Activated CD4-positive, alpha-beta T cell treated with anti-CD3 and anti-CD28 coated beads for 36 hours (primary cell): Measurements from ENCODE around the gene SUPT5H. TPM values are rescaled to one million over a fixed set of nuclear protein-coding genes. Genes with fewer than 3 reads are reported as not detected.
A peak's percentile ranks its signal among the peaks of the same experiment; 100 is the strongest.
"Not testable (repeated sequence)": the region's sequence is repeated elsewhere in the genome, so short reads cannot be mapped to it uniquely, and the experiment has no call there.

Source experiments
- ATAC-seq: fragments of 200-7000 bp; cut with Tn5 transposase; one replicate; pipeline ENCODE4 v1.10.0; 2021; ENCODE audit warnings: mild to moderate bottlenecking, moderate library complexity
- CTCF ChIA-PET: fragments of 350-600 bp; sonication (Branson Sonifier 250); formaldehyde crosslinking; loops from one replicate; lab custom pipeline; 2021; ENCODE audit warnings: antibody characterized with exemption; lab: Charles Lee
- POLR2A ChIA-PET: fragments of 350-600 bp; sonication (Branson Sonifier 250); formaldehyde crosslinking; loops from one replicate; lab custom pipeline; 2021; ENCODE audit warnings: antibody characterized with exemption, inconsistent platforms; lab: Charles Lee
- DNase-seq: peaks from one replicate; pipeline ENCODE4 v3.0.0-alpha.2; 2020
- H3K27ac Mint-ChIP-seq: one replicate; pipeline ENCODE4 v1.8.0; 2021; ENCODE audit warnings: mixed read lengths
- H3K27me3 Mint-ChIP-seq: one replicate; pipeline ENCODE4 v1.8.0; 2021; ENCODE audit warnings: mixed read lengths
- H3K36me3 Mint-ChIP-seq: one replicate; pipeline ENCODE4 v1.8.0; 2021; ENCODE audit warnings: low read depth, mixed read lengths
- H3K4me1 Mint-ChIP-seq: one replicate; pipeline ENCODE4 v1.8.0; 2021; ENCODE audit warnings: mixed read lengths
- H3K4me3 Mint-ChIP-seq: one replicate; pipeline ENCODE4 v1.8.0; 2021; ENCODE audit warnings: mild to moderate bottlenecking, moderate library complexity, mixed read lengths
- H3K9me3 Mint-ChIP-seq: one replicate; pipeline ENCODE4 v1.8.0; 2021; ENCODE audit warnings: low read depth, mixed read lengths
- intact Hi-C, 2 experiments: fragments of 100-400 bp; cut with DNase I in 1 of 2; cut with micrococcal nuclease in 1 of 2; formaldehyde crosslinking; loops; one replicate each; pipeline versions ENCODE4 v1.14.2 to v1.15.1; 2022 to 2024; cut with DNase I, micrococcal nuclease
- total RNA-seq, 2 experiments: library from RNA; stranded (reverse); gene quantifications; one replicate each; pipeline ENCODE4 v1.2.3, GENCODE V29; 2021

SUPT5H gene
- total RNA-seq, 2 experiments from 2014 or later, result 157 to 165 TPM

DNA sequence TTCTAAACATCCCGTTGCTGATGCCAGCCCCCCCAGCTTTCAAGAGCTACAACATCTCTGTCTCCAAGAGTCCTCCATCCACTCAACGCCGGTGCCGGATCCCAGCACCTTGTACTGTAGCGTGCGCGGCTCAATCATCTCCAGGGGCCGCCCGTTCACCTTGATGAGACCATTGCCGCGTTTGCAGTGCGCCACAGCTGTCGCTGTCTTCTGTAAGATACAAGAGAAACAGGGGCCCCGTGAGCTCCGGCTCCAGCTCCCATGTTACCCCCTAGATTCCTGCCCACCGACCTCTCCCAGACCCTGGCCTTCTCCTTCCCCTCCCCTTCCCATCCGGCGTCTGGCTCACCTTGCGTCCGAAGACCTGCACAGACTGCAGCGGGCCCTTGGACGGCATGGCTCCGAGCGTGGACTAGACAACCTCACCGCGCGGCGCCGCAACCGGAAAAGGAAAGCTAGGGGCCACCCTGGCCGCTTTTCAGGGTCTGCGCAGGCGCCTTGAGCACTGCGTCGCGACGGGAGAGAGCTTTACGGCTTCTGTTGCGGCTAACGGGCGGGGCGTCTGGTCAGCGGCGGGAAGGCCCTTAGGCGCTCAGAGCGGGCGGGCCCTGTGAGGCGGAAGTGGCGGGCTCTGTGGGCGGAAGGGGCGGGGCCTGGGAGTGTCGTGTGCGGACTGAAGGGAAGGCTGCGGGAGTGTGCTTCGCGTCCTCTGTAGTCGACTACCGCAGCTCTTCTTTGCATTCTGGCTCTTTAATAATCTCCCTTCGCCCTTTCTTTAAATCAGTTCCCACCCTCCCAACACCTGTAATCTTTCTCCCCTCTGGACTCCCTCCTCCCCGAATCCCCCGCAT, 9.7 kb upstream of the SUPT5H start, which contains the start of gene RPS16:
Gene RPS16 (minus strand): TSS at position 451 of the 851 bp plus-strand sequence. CDS start 54 bp downstream, at position 397.
- peaks cover 45% of the 10 kb centered on the region for H3K4me1 Mint-ChIP-seq
- peak within 1 kb of the TSS; percentile 100 for H3K27ac Mint-ChIP-seq
- intact Hi-C loops, result loop anchor here (1.0 kb wide), 6 partner anchors 10 to 97 kb away; partner anchors contain the start of genes PLEKHG2 (in 2 of the 2), SUPT5H (in 2 of the 2), EID2B (in 1 of the 2) and MED29 (in 1 of the 2)
- peak; percentile 84 for ATAC-seq
- DNase-seq, result peak; percentile 100
- ChIA-PET POLR2A (interaction anchor here (0.5 to 1.7 kb wide), 25 partner anchors 9 to 1015 kb away, joined by 3 to 50 read pairs (median 5); partner anchors contain the start of genes EID2B, MED29, NFKBIB and PAF1), CTCF (interaction anchor here (0.9 to 2.0 kb wide), 15 partner anchors 8 to 238 kb away, joined by 3 to 13 read pairs (median 5); partner anchors contain the start of genes EID2B, MED29, PAF1 and PLEKHG2)
- peak within 1 kb of the TSS; percentile 99 for H3K4me3 Mint-ChIP-seq
- peaks cover 36% of the 10 kb centered on the region for H3K36me3 Mint-ChIP-seq
- no peaks in the 10 kb centered on the region for H3K27me3 Mint-ChIP-seq
- no peaks in the 10 kb centered on the region for H3K9me3 Mint-ChIP-seq

DNA sequence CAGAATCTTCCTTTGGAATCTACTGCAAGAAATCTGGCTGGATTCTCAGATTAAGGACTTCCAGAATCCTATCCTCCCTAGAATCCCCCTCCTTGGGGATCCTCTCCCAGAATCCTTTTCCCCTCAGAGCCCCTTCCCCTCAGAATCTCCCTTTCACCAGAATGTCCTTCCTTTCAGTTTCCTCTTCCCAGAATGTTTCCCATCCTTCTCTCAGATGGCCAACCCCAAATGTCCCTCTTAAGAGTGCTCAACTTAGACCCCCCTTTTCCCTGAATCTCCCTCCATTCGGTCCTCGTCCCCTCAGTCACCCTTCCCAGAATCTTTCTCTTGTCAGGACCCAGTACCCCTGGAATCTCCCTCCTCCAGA, 9.0 kb upstream of the SUPT5H start:
- no peak for ATAC-seq
- intact Hi-C loops, result loop anchor here (1.0 kb wide), 5 partner anchors 9 to 96 kb away; partner anchors contain the start of genes SUPT5H (in 2 of the 2), EID2B (in 1 of the 2), MED29 (in 1 of the 2) and PAF1 (in 1 of the 2)
- no peak for DNase-seq
- H3K9me3 Mint-ChIP-seq, result no peaks in the 10 kb centered on the region
- peak overlapping the region; percentile 95 for H3K27ac Mint-ChIP-seq
- H3K4me1 Mint-ChIP-seq, result peaks cover 40% of the 10 kb centered on the region
- CTCF ChIA-PET, result interaction anchor here (0.9 to 2.0 kb wide), 13 partner anchors 9 to 238 kb away, joined by 3 to 13 read pairs (median 5); partner anchors contain the start of genes EID2B, MED29, PAF1 and PLEKHG2
- H3K36me3 Mint-ChIP-seq, result peaks cover 36% of the 10 kb centered on the region
- H3K27me3 Mint-ChIP-seq, result no peaks in the 10 kb centered on the region
- peak overlapping the region; percentile 99 for H3K4me3 Mint-ChIP-seq
- POLR2A ChIA-PET, result interaction anchor here (0.6 to 1.7 kb wide), 22 partner anchors 9 to 536 kb away, joined by 3 to 50 read pairs (median 6); partner anchors contain the start of genes EID2B, MED29, NFKBIB and PAF1

DNA sequence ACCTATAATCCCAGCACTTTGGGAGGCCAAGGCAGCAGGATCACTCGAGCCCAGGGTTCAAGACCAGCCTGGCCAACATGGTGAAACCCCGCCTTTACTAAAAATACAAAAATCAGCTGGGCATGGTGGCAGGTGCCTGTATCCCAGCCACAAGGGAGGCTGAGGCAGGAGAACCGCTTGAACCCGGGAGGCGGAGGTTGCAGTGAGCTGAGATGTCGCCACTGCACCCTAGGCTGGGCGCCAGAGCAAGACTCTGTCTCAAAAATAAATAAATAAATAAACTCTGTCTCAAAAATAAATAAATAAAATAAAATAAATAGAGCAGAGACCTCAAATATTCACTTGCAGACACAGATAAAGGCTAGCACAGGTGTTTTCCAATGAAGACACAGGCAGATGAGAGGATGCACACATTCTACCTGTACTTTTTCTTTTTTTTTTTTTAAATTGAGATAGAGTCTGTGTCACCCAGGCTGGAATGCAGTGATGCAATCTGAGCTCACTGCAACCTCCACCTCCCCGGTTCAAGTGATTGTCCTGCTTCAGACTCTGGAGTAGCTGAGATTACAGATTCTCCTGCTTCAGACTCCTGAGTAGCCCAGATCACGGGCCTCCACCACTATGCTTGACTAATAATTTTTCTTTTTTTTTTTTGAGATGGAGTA, 7.0 kb upstream of the SUPT5H start:
- intact Hi-C loops, result no loop called here
- DNase-seq, result no peak
- Mint-ChIP-seq H3K4me3 (no peak overlapping the region), H3K27ac (no peak overlapping the region), H3K27me3 (no peaks in the 10 kb centered on the region), H3K4me1 (peaks cover 28% of the 10 kb centered on the region), H3K9me3 (no peaks in the 10 kb centered on the region), H3K36me3 (peaks cover 25% of the 10 kb centered on the region)
- CTCF ChIA-PET, result interaction anchor here (0.6 to 3.8 kb wide), 7 partner anchors 36 to 235 kb away, joined by 3 to 47 read pairs (median 4); partner anchors contain the start of genes EID2B and TIMM50
- POLR2A ChIA-PET, result interaction anchor here (0.6 to 1.2 kb wide), 3 partner anchors 11 to 249 kb away, joined by 4 to 13 read pairs (median 4); no protein-coding TSS in a partner anchor
- ATAC-seq, result no peak

DNA sequence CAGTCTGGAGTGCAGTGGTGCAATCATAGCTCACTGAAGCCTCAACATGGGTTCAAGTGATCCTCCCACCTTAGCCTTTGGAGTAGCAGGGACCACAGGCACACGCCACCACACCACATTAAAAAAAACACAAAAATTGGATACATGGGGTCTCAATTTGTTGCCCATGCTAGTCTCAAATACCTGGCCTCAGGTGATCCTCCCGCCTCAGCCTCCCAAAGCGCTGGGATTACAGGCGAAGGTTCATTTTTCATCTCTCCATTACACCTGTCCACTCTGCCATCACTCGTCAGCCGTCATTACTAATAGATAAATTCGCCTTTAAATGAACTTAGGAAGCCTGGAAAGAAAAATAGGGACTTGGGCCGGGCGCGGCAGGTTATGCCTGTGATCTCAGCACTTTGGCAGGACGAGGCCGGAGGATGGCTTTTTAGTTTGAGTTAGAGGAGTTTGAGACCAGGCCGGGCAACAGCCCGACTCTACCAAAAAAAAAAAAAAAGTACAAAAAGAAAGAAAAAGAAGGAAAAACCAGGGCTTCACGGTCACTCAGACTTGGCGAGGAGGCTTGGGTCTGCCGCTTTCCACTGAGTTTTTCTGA, 685 bp upstream of the SUPT5H start:
- no peaks in the 10 kb centered on the region for H3K27me3 Mint-ChIP-seq
- POLR2A ChIA-PET, result interaction anchor here (0.6 to 3.8 kb wide), 5 partner anchors 9 to 746 kb away, joined by 3 to 50 read pairs (median 6); partner anchors contain the start of genes RPS16 and SAMD4B
- DNase-seq (no peak), ATAC-seq (no peak)
- CTCF ChIA-PET, result interaction anchor here (0.6 to 2.3 kb wide), 8 partner anchors 9 to 400 kb away, joined by 3 to 9 read pairs (median 5); partner anchors contain the start of genes DLL3, EID2B and RPS16
- H3K4me3 Mint-ChIP-seq, result peak overlapping the region; percentile 100
- H3K27ac Mint-ChIP-seq, result peak overlapping the region; percentile 100
- peaks cover 41% of the 10 kb centered on the region for H3K36me3 Mint-ChIP-seq
- peaks cover 35% of the 10 kb centered on the region for H3K4me1 Mint-ChIP-seq
- H3K9me3 Mint-ChIP-seq, result no peaks in the 10 kb centered on the region
- intact Hi-C loops, result loop anchor here (1.0 to 10.0 kb wide), 15 partner anchors 8 to 904 kb away; partner anchors contain the start of genes C19orf47 (in 1 of the 2), DYRK1B (in 1 of the 2), EID2 (in 1 of the 2) and EID2B (in 1 of the 2)

DNA sequence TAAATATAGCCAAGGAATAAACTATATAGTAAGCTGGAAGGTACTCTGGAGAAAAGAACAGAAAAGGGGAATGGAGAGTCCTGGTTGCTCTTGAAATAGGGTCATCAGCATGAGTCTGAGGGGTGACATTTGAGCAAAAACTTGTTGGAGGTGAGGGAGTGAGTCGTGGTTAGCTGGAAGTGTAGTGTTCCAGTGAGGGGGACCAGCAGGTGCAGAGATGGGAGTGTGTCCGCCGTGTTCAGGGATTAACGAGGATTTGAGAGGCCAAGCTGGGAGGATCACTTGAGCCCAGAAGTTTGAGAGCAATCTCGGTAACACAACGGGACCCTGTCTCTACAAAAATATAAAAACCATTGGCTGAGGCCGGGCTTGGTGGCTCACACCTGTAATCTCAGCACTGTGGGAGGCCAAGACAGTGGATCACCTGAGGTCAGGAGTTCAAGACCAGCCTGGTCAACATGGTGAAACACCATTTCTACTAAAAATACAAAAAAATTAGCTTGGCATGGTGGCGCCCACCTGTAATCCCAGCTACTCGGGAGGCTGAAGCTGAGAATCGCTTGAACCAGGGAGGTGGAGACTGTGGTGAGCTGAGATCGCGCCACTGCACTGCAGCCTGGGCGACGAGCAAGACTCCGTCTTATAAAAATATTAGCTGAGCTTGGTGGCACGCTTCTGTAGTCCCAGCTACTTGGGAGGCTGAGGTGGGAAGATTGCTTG, 1.1 kb downstream of the SUPT5H start:
- ChIA-PET POLR2A (interaction anchor here (0.7 to 3.8 kb wide), 6 partner anchors 11 to 86 kb away, joined by 3 to 50 read pairs (median 5); partner anchors contain the start of genes MED29, PAF1 and RPS16), CTCF (interaction anchor here (0.6 to 2.3 kb wide), 10 partner anchors 15 to 324 kb away, joined by 3 to 9 read pairs (median 5); partner anchors contain the start of genes EID2B and PLEKHG2)
- Mint-ChIP-seq H3K27me3 (no peaks in the 10 kb centered on the region), H3K27ac (peak overlapping the region; percentile 100), H3K9me3 (no peaks in the 10 kb centered on the region), H3K36me3 (peaks cover 48% of the 10 kb centered on the region), H3K4me3 (peak overlapping the region; percentile 100), H3K4me1 (peaks cover 49% of the 10 kb centered on the region)
- DNase-seq (no peak), ATAC-seq (no peak)
- intact Hi-C loops, result loop anchor here (2.0 to 10.0 kb wide), 4 partner anchors 34 to 400 kb away; partner anchors contain the start of genes DYRK1B (in 1 of the 2), FBL (in 1 of the 2) and TIMM50 (in 1 of the 2)

DNA sequence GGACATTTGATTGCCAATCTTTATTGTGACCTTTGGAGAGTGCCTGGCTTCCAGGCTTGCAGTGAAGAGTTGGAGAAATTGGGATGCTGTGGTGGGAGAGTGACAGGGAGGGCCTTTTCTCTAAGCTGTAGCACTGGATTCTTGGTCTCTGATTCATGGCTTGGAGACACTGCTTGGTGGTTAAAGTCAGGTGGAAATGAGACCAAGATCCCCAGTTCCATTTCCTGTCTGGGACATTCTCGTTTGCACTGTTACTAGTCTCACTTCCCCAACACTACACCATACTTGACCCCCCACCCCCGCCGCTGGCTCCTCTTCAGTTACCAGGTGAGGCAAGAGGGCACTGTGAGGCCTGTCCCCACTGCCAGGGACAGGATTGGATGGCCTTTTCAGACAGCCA, 2.9 kb downstream of the SUPT5H start:
- no peaks in the 10 kb centered on the region for H3K9me3 Mint-ChIP-seq
- H3K27ac Mint-ChIP-seq, result peak overlapping the region; percentile 100
- ChIA-PET POLR2A (interaction anchor here (0.6 to 1.8 kb wide), 9 partner anchors 12 to 55 kb away, joined by 3 to 5 read pairs (median 4); partner anchors contain the start of gene RPS16), CTCF (interaction anchor here (0.6 to 2.3 kb wide), 9 partner anchors 8 to 84 kb away, joined by 3 to 7 read pairs (median 4); partner anchors contain the start of genes EID2B, PLEKHG2 and RPS16)
- H3K4me1 Mint-ChIP-seq, result peaks cover 64% of the 10 kb centered on the region
- H3K27me3 Mint-ChIP-seq, result no peaks in the 10 kb centered on the region
- DNase-seq, result peak; percentile 72
- intact Hi-C loops, result loop anchor here in 1 of 2 experiments (5.0 to 10.0 kb wide), 2 partner anchors 317 to 384 kb away; partner anchors contain the start of gene DYRK1B
- H3K36me3 Mint-ChIP-seq, result peaks cover 63% of the 10 kb centered on the region
- no peak for ATAC-seq
- H3K4me3 Mint-ChIP-seq, result peak overlapping the region; percentile 100

DNA sequence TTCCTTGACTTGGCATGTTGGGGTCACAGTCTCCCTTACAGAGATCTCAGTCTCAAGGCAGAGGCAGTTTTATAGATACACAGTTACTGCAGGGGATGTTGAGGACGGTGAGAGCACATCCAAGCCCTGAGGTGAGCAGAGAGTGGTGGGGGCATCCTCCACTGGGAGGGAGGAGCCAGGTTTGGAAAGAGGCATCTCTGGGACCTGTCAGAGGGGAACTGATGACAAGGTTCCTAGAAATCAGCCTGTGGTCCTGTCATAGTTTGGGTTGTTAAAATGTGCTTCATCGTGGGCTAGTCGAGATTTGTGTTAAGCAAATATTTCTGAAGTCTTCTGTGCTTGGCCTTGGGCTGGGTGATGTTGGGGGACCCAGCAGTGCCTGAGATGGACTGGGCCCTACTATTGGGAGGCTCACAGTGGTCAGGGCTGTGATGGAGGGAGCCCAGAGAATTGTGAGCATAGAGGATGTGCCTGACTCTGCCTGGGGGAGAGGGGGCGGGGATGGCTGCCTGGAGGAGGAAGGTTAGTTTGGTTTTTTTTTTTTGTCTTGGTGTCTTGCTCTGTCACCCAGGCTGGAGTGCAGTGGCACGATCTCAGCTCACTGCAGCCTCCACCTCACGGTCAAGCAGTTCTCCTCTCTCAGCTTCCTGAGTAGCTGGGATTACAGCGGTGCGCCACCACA, 3.9 kb downstream of the SUPT5H start:
- POLR2A ChIA-PET, result interaction anchor here (0.6 to 1.8 kb wide), 7 partner anchors 11 to 59 kb away, joined by 3 to 5 read pairs (median 4); partner anchors contain the start of gene RPS16
- Mint-ChIP-seq H3K9me3 (no peaks in the 10 kb centered on the region), H3K36me3 (peaks cover 68% of the 10 kb centered on the region), H3K4me3 (peak overlapping the region; percentile 100), H3K4me1 (peaks cover 65% of the 10 kb centered on the region), H3K27me3 (no peaks in the 10 kb centered on the region), H3K27ac (peak overlapping the region; percentile 100)
- intact Hi-C loops, result loop anchor here in 1 of 2 experiments (5.0 to 10.0 kb wide), 2 partner anchors 316 to 383 kb away; partner anchors contain the start of gene DYRK1B
- ATAC-seq (peak; percentile 10), DNase-seq (peak; percentile 55)
- CTCF ChIA-PET, result interaction anchor here (0.7 to 2.3 kb wide), 4 partner anchors 9 to 327 kb away, joined by 4 to 7 read pairs (median 4); partner anchors contain the start of genes EID2B and RPS16

DNA sequence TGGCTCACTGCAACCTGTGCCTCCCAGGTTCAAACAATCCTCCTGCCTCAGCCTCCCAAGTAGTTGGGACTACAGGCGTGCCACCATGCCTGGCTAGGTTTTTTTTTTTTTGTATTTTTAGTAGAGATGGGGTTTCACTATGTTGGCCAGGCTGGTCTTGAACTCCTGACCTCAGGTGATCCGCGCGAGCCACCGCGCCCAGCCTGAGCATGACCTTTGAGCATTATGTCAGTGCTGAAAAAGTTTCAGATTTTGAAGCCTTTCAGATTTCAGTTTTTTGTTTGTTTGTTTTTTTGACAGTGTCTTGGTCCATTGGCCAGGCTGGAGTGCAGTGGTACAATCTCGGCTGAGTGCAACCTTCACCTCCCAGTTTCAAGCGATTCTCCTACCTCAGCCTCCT, 5.9 kb downstream of the SUPT5H start:
- H3K4me3 Mint-ChIP-seq, H3K27me3 Mint-ChIP-seq, intact Hi-C loops, POLR2A ChIA-PET, DNase-seq, CTCF ChIA-PET, H3K9me3 Mint-ChIP-seq, ATAC-seq, H3K27ac Mint-ChIP-seq: not testable (repeated sequence)
- peaks cover 65% of the 10 kb centered on the region for H3K4me1 Mint-ChIP-seq
- peaks cover 62% of the 10 kb centered on the region for H3K36me3 Mint-ChIP-seq

DNA sequence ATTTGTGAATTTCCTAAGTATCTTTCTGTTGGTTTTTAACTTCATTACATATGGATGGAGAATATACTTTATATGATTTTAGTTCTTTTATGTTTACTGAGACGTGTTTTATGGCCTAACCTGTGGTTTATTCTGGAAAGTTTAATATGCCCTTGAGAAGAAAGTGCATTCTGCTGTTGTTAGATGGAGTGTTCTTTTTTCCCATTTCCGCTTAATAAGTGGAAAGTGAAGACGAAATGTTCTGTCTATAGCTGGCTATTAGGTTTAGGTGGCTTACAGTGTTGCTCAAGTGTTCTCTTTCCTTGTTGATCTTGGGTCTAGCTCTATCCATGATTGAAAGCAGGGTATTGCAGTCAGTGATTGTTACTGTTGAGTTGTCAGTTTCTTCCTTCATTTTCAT, 18.0 kb downstream of the SUPT5H start:
- Mint-ChIP-seq H3K4me1 (no peaks in the 10 kb centered on the region), H3K27me3 (no peaks in the 10 kb centered on the region), H3K36me3 (peaks cover 68% of the 10 kb centered on the region), H3K27ac (no peak overlapping the region), H3K9me3 (no peaks in the 10 kb centered on the region), H3K4me3 (no peak overlapping the region)
- ATAC-seq (no peak), DNase-seq (no peak)
- intact Hi-C loops, result no loop called here
- POLR2A ChIA-PET, result no interaction called here
- CTCF ChIA-PET, result interaction anchor here (0.6 to 2.0 kb wide), 4 partner anchors 16 to 92 kb away, joined by 3 to 5 read pairs (median 4); partner anchors contain the start of gene EID2B
